Kidney (tissue), 14 donors: ENCODE data around the gene ZNF554. TPM values are rescaled to one million over a fixed set of nuclear protein-coding genes. Genes with fewer than 3 reads are reported as not detected.

Source experiments
- DNase-seq, 5 donors: peaks; one replicate each; pipeline ENCODE4 v3.0.0-alpha.2; 2013 to 2020
- FAIRE-seq: peaks from 2 replicates; lab custom pipeline; 2012; peaks lifted over from hg19 to GRCh38; lab: Jason Lieb, UNC
- H3K27ac ChIP-seq, 2 donors: one replicate each; pipeline ENCODE4 v1.7.0; 2013; ENCODE audit warnings: low read depth in 2 of 2, low read length in 2 of 2, inconsistent platforms in 1 of 2
- H3K27me3 ChIP-seq: one replicate; pipeline ENCODE4 v1.7.1; 2013; ENCODE audit warnings: low read length, inconsistent platforms; ENCODE audit not compliant: control insufficient read depth, insufficient read depth
- H3K36me3 ChIP-seq, 3 donors: one replicate each; pipeline versions ENCODE4 v1.7.0 to v1.7.1; 2013; ENCODE audit warnings: low read length in 3 of 3, control low read depth in 1 of 3, inconsistent platforms in 1 of 3; ENCODE audit not compliant: insufficient read depth in 3 of 3, control insufficient read depth in 2 of 3
- H3K4me1 ChIP-seq, 3 donors: one replicate each; pipeline versions ENCODE4 v1.7.0 to v1.7.1; 2013; ENCODE audit warnings: low read length in 3 of 3, inconsistent platforms in 1 of 3, low read depth in 1 of 3; ENCODE audit not compliant: control insufficient read depth in 2 of 3, insufficient read depth in 2 of 3
- H3K4me3 ChIP-seq, 3 donors: one replicate each; pipeline versions ENCODE4 v1.7.0 to v1.8.1; 2013; ENCODE audit warnings: low read length in 3 of 3, control low read depth in 1 of 3, inconsistent platforms in 1 of 3
- H3K9ac ChIP-seq, 3 donors: one replicate each; pipeline versions ENCODE4 v1.7.0 to v1.7.1; 2013; ENCODE audit warnings: low read length in 3 of 3, control low read depth in 1 of 3, inconsistent platforms in 1 of 3
- H3K9me3 ChIP-seq, 3 donors: one replicate each; pipeline versions ENCODE4 v1.7.0 to v1.7.1; 2013; ENCODE audit warnings: low read length in 3 of 3, control low read depth in 1 of 3, inconsistent platforms in 1 of 3; ENCODE audit not compliant: control insufficient read depth in 2 of 3, insufficient read depth in 1 of 3
- CTCF ChIP-seq: IDR thresholded peaks from 3 replicates; pipeline ENCODE4 v1.5.1; 2012; ENCODE audit warnings: mild to moderate bottlenecking, moderate library complexity, borderline replicate concordance; ENCODE audit not compliant: insufficient read depth; ENCODE audit errors: extremely low read depth
- intact Hi-C: fragments of 100-400 bp; cut with DNase I; formaldehyde crosslinking; loops from one replicate; pipeline ENCODE4 v1.11.1; 2022
- polyA plus RNA-seq: library from polyadenylated mRNA; stranded (reverse); fragments of 350-450 nt; fragmentation: Illumina TruSeq; extraction: RNeasy Lipid Tissue Mini Kit (QIAGEN cat#74804); gene quantifications from one replicate; pipeline ENCODE4 v1.2.3, GENCODE V29; 2014; ENCODE audit warnings: low read depth, low replicate concordance; ENCODE audit not compliant: insufficient read depth
- total RNA-seq: library from RNA; stranded (reverse); fragmentation: NEBNext Ultra II Directional; extraction: Animal tissue kit (Norgen Biotek cat#: 25700); gene quantifications from one replicate; pipeline ENCODE4 v1.2.1, GENCODE V29; 2021
- donor health status: control.
- donor health status: control.
- donor health status: control.
- donor health status: control.
- donor health status: control.
- donor health status: DM: yes; HTN: yes; CAD: no.
- donor health status: Normal renal cell carcinoma (clear cell type).

ZNF554 gene
- total and polyA plus RNA-seq, 2 donors from 2014 or later, result 3.6 to 6.9 TPM

GRCh38 chr19:2788237-2788636, 31.4 kb upstream of the ZNF554 start:
- H3K36me3 ChIP-seq, result no peaks in the 10 kb centered on the region
- TF ChIP-seq CTCF, result no peak
- H3K27ac ChIP-seq, result no peak overlapping the region
- DNase-seq (no peak), FAIRE-seq (no peak)
- H3K9me3 ChIP-seq, result no peaks in the 10 kb centered on the region
- no peak overlapping the region for H3K9ac ChIP-seq
- H3K27me3 ChIP-seq, result no peaks in the 10 kb centered on the region
- H3K4me1 ChIP-seq, result peaks cover 0 to 10% (median 6%) of the 10 kb centered on the region in 3 donors
- intact Hi-C loops, result no loop called here
- no peak overlapping the region for H3K4me3 ChIP-seq

GRCh38 chr19:2790194-2790556, 29.5 kb upstream of the ZNF554 start:
- Histone ChIP-seq H3K4me3 (no peak overlapping the region), H3K27ac (no peak overlapping the region), H3K9me3 (no peaks in the 10 kb centered on the region), H3K9ac (no peak overlapping the region), H3K4me1 (peaks cover 0 to 3% (median 0%) of the 10 kb centered on the region in 3 donors), H3K27me3 (no peaks in the 10 kb centered on the region), H3K36me3 (no peaks in the 10 kb centered on the region)
- DNase-seq (no peak), FAIRE-seq (no peak)
- no peak for TF ChIP-seq CTCF
- intact Hi-C loops, result no loop called here

- Histone ChIP-seq H3K4me1 (peaks cover 0 to 3% (median 0%) of the 10 kb centered on the region in 3 donors), H3K36me3 (peaks cover 0 to 2% (median 0%) of the 10 kb centered on the region in 3 donors), H3K27ac (no peak overlapping the region), H3K27me3 (no peaks in the 10 kb centered on the region), H3K9ac (no peak overlapping the region), H3K4me3 (no peak overlapping the region), H3K9me3 (no peaks in the 10 kb centered on the region)
- FAIRE-seq (no peak), DNase-seq (no peak)
- intact Hi-C loops, result no loop called here
- no peak for TF ChIP-seq CTCF
Measured at GRCh38 chr19:2790557-2791271, 29.0 kb upstream of the ZNF554 start.
